Urothelium cell line (cell line): ENCODE measurements around the gene RGS14.
"Not testable (repeated sequence)": the region's sequence is repeated elsewhere in the genome, so short reads cannot be mapped to it uniquely, and the experiment has no call there.

Experiments
- DNase-seq: peaks from one replicate; pipeline ENCODE4 v3.0.0; 2011; ENCODE audit warnings: low spot score, mixed read lengths
- FAIRE-seq: peaks from 2 replicates; lab custom pipeline; 2011; peaks lifted over from hg19 to GRCh38; lab: Jason Lieb, UNC

RGS14 gene

GRCh38 chr5:177344891-177345290 lies 12.8 kb upstream of the RGS14 start:
- DNase-seq (no peak), FAIRE-seq (no peak)

DNA sequence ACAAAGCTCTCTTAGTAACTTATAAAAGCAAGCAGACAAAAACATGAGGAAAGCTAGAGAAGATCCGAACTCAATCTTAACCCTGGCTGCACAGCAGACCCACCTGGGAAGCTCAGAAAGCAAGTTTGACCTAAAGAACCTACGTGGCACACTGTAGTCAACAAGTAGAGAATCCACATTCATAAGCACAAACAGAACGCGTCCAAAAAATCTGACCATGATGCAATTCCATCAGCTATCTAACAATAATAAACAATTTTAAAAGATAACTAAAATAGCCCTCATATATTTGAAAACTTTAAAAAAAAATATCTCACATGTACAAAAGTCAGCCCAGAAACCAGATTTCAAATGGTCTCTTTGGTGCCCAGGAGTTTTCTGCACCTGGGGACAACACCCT lies 10.9 kb upstream of the RGS14 start:
- DNase-seq, result no peak
- no peak for FAIRE-seq

GRCh38 chr5:177347699-177348098 lies 10.0 kb upstream of the RGS14 start:
- no peak for FAIRE-seq

GRCh38 chr5:177349362-177349647 lies 8.4 kb upstream of the RGS14 start:
- DNase-seq, result no peak
- no peak for FAIRE-seq

More at GRCh38 chr5:177347699-177348098, 10.0 kb upstream of the RGS14 start:
- no peak for DNase-seq

GRCh38 chr5:177349762-177350161 lies 8.0 kb upstream of the RGS14 start:
- no peak for DNase-seq
- FAIRE-seq, result no peak

DNA sequence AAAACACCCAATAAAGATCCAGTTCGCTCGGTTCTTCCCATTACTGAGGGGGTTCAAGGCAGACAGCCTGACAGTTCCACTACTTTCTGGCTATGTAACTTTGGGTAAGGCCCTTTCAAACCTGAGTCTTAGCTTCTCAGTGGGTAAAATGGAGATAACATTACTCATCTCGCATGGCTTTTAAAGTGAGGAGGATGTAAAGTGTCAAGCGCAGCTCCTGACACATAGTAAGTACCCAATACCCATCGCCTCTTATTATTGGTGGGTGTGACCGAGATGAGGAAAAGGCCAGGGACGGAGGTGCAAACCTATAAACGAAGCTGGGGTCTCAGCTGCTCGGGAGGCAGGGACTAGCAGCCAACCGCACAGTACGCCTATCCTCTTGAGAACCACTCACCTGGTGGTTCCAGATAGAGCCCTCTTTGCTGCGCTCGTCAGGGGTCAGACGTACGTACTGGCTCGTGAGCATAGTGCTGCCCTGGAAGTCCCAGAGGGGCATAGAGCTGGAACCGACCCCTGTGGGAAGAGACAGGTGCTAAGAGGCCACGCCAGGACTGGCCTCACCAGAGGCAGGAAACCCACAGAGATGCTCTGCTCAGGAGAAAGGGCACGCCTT lies 6.8 kb upstream of the RGS14 start:
- no peak for DNase-seq

GRCh38 chr5:177351392-177352329 lies 6.1 kb upstream of the RGS14 start, which contains the start of gene LMAN2:
Gene LMAN2, minus strand, starts transcription at chr5:177351668. Its CDS starts 21 bp downstream, at chr5:177351647.
- FAIRE-seq (no peak), DNase-seq (peak; percentile 96)

More for the DNA sequence above, 6.8 kb upstream of the RGS14 start:
- FAIRE-seq, result no peak

GRCh38 chr5:177353093-177353492 lies 4.6 kb upstream of the RGS14 start:
- FAIRE-seq (no peak), DNase-seq (no peak)

DNA sequence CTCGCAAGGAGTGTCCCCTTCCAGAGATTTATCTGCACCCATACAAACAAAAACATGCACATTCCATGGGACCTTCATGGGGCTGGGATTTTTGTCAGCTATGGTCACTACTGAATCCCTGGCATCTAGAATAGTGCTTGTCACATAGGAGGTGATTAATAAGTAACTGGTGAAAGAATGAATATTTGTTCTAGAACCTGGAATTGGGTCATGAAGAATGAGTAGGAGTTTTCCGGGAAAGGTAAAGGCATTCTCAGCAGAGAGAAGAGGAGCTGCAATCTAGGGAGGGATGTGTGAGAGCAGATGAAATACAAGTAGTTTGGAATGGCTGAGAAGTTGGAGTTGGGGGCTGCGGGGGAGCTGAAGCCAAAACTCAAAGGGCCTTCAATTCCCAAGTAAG lies 3.5 kb upstream of the RGS14 start:
- FAIRE-seq (no peak), DNase-seq (no peak)

DNA sequence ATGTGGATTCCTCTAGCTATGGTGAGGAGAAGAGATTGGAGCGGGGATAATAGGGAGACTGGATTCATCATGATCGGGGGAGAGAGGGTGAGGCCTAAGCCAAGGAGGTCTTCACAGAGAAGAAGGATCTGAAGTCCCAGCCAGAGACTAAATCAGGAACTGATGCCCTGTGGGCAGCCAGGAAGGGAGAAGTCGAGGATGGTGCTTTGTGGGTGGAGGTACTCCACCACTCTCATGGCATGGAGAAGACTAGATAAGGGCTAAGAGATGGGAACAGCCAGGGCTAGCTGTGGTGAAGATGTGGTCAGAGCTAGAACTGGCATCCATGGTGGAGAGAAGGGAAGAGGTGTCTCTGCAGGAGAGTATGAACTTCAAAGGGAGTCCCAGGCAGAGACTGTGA lies 3.0 kb upstream of the RGS14 start:
- DNase-seq (no peak), FAIRE-seq (no peak)

GRCh38 chr5:177355162-177355867 lies 2.4 kb upstream of the RGS14 start:
- no peak for FAIRE-seq

DNA sequence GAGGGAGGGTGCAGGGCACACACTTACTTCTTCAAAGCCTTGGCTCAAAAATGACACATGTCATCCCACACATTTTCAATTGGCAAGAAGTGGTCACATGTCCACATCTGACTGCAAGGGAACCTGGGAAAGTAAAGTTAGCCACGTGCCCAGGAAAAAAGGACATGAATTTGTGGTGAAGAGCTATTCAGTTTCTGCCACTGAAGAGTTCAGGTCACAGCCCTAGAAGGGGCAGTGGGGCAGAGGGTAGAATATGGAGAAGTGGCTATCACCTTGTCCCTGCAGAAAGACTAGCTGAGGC lies 1.9 kb upstream of the RGS14 start:
- FAIRE-seq (no peak), DNase-seq (no peak)

More at GRCh38 chr5:177355162-177355867, 2.4 kb upstream of the RGS14 start:
- DNase-seq, result no peak

- no peak for FAIRE-seq
These were observed 978 bp upstream of the RGS14 start for GRCh38 chr5:177356746-177357145.

DNA sequence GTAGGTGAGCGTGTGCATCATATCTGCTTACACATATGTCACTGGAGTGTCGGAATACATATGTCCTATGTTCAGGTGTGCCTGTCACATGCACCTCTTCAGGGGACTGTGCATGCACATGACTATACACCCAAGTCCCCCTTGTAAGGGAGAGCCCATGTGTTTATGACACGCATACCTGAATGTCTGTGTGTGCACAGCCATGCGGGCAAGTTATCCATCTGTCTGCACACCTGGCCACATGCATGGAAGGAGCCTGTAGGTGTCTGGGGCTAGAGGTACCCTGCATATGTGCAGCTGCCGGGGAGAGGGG lies 622 bp upstream of the RGS14 start:
- DNase-seq, result no peak
- no peak for FAIRE-seq

More at GRCh38 chr5:177356746-177357145, 978 bp upstream of the RGS14 start:
- no peak for DNase-seq

- DNase-seq (no peak), FAIRE-seq (no peak)
These were observed 671 bp downstream of the RGS14 start for GRCh38 chr5:177358370-177358819.

DNA sequence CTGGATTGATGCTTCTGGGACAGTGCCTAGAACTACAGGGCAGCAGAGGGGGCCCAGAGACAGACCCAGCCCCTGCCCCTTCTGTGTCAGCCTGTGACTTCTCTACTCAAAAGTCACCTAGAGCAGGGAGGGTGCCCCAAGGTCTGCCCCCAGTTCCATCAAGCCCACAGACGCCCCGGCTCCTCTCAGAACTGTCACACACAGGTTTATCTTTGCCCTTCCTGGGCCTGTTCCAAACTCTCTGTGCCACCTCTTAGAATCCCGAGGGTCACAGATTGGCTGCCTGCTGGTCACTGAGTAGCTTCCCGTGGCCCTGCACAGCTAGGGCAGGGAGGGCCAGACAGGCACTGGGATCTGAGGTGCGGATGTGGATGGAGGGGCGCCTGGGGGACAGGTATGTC lies 1.7 kb downstream of the RGS14 start:
- FAIRE-seq (no peak), DNase-seq (no peak)

DNA sequence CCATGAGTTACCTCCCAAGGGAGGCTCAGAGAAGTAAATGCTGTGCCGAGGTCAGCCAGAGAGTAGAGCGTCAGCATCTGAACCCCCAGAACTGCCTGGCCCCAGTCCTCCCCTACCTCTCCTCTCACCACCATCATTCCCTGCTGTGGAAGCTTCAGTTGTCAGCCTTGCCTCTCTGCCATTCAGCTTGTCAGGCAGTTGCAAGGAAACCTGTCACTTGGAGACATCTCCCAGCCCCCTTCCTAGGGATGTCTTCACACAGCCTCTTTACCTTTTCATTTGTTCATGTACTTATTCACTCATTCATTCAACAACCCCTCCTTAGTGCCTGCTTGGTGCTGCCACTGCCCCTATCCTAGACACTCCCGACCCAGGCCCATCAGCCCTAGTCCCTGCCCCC lies 2.1 kb downstream of the RGS14 start:
- FAIRE-seq, result no peak
- DNase-seq, result no peak

- not testable (repeated sequence) for DNase-seq, FAIRE-seq
These were observed 3.0 kb downstream of the RGS14 start for GRCh38 chr5:177360740-177361139.

GRCh38 chr5:177361418-177362291 lies 3.9 kb downstream of the RGS14 start:
- FAIRE-seq, result no peak
- DNase-seq, result no peak

GRCh38 chr5:177362292-177362609 lies 4.5 kb downstream of the RGS14 start:
- DNase-seq, result no peak
- no peak for FAIRE-seq
